ENCODE data around the gene ALDH1A3.
A peak's percentile ranks its signal among the peaks of the same experiment; 100 is the strongest.

ALDH1A3 gene

DNA sequence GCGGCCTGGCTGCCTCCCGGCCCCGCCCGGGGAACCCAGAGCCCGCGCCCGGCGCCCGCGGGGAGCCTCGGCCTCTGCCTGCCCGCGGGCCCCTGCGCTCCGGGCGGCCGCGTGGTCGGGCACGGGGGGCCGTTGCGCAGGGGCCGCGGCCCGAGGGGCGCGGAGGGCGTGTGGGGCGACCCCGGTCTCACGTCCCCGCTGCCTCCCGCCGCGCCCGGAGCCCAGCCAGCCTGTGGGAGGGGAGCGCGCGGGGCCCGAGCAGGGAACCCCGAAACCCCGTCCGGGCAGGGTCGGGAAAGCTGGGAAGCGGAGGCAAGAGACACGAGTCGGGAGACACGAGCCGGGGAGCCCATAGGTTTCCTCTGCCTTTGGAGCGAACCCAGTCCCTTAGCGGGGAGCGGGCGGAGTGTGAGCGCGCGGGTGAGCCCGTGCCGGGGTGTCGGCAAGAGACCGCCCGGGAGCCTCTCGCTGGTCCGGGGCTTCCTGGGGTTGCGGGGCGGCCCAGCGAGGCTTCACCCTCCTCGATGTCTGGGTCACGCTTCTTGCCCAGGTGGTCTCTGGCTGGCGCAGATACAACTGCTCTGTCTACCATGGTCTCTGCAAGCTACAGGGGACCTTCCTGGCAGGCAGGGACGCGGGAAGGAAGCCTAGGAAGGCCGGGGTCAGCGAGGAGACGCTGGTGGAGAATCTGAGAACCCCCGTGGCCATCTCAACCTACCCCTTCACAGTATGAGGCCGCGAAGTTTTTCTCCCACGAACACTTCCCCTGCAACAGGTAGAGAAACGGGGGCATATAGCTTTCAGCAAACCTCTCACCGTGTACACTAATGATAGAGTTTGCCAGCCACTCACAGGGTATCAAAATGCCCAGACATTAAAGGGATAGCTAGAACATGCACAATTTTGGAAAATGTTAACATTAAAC lies 40.1 kb downstream of the ALDH1A3 start:
- H3K9me3 ChIP-seq, result no peaks in the 10 kb centered on the region
- H3K4me2 ChIP-seq, result peak overlapping the region; percentile 86
- peak overlapping the region; percentile 71 for H3K9ac ChIP-seq
- no peak for TF ChIP-seq Cebpa-rat (IDR thresholded peaks at IDR 0.05)
- H3K27me3 ChIP-seq, result peaks cover 78% of the 10 kb centered on the region
- no peaks in the 10 kb centered on the region for H3K36me3 ChIP-seq
- H3K27ac ChIP-seq, result peak overlapping the region; percentile 65
- H3K4me1 ChIP-seq, result peaks cover 41% of the 10 kb centered on the region
- peaks cover 22% of the 10 kb centered on the region; the same call in 1 of the 2 replicates for H4K20me1 ChIP-seq
- H3K4me3 ChIP-seq, result peak overlapping the region; percentile 75

DNA sequence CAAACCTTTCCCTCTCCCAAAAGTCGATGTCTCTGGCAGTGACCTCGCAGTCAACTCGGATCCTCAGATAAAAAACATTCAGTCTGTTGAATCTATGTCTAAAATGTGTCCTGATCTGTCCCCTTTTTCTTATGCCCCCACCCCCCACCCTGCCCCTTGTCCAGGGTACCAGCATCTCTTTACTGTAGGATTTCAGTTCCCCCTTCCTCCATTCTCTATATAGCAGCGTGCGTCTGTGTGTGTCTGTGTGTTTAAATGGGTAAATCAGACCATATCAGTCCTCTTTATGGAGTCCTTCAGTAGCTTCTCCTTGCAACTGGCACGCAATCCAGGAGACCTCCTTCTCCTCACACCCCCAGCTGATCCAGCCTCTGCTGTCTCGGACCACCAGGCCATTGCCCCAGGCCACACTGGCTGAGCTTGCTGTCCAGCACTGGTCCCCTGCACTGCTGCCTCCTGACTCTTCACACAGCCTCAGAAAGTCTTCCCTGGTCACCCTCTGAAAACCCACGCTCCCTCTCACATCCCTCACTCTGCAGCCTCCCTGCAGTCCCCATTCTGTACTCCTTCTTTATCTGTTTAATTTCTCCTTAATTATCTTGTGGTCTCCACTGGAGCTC lies 41.0 kb downstream of the ALDH1A3 start:
- TF ChIP-seq Cebpa-rat (IDR thresholded peaks at IDR 0.05), result no peak
- Histone ChIP-seq H3K27me3 (peaks cover 76% of the 10 kb centered on the region), H3K9ac (no peak overlapping the region), H3K36me3 (no peaks in the 10 kb centered on the region), H3K4me3 (no peak overlapping the region), H4K20me1 (peaks cover 22% of the 10 kb centered on the region; the same call in 1 of the 2 replicates), H3K27ac (no peak overlapping the region), H3K4me2 (0 out of 2 replicates have a peak overlapping the region, but pooled peaks have one; percentile 86), H3K9me3 (no peaks in the 10 kb centered on the region), H3K4me1 (peaks cover 41% of the 10 kb centered on the region)

DNA sequence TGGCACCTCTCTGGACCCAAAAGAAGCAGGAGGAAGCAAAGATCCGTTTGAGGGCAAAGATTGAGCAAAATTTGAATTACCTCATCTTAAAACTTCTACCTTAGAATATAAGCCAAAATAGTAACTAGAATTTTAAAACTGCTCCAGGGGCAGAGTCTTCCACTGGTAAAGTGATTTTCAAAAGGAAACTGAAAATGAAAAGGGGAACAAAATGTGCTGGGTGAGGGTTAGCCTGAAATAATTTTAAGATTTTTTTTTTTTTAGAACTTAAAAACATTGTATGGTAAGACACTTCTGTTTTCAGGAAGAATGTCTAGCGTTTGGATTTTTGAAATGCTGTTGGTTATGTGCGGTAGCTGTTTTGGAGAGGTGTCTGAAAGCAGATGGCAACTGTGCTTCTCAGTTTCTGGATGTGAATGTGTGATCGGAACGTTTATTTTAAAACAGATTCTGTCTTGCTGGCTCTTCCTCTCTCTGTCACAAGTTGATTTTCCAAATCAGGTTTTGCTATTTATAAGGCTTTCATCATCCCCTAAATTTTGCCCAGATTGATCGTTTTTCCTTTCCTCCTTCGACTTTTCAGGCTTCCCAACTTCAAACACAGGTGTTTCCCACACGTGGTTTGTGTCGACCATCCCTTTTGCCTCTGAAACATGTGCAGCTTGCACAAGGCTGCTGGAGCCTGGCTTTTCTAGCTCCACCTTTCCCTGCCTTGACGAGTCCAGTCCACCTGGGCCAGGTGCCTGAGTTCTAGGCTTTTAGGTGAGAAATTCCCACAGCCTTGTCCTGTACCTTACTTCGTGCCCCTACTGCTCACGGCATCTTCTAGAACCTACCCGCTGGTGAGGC lies 42.8 kb downstream of the ALDH1A3 start:
- Histone ChIP-seq H3K27me3 (peaks cover 65% of the 10 kb centered on the region), H3K9ac (no peak overlapping the region), H3K9me3 (no peaks in the 10 kb centered on the region), H3K4me2 (peak overlapping the region; percentile 66), H3K4me3 (no peak overlapping the region), H3K27ac (no peak overlapping the region), H4K20me1 (peaks cover 22% of the 10 kb centered on the region; the same call in 1 of the 2 replicates), H3K4me1 (peaks cover 48% of the 10 kb centered on the region), H3K36me3 (no peaks in the 10 kb centered on the region)
- no peak for TF ChIP-seq Cebpa-rat (IDR thresholded peaks at IDR 0.05)

DNA sequence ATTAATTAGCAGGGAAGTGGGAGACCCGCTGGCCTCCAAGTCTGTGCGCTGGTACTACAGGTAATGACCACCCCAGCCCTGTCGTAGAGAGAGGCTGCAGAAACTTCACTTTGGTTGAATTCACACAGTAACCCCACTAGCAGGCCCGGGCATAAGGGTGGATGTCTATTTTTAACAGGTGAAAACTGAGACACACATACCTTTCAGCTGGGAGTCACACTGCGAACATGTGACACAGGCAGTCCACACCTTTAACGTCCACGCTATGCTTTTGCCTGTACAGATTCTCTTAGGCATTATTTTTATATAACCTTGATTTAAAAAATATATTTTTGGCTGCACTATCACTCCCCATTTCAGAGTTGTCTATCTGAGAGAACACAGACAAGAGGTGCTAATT lies 43.4 kb downstream of the ALDH1A3 start:
- no peak for TF ChIP-seq Cebpa-rat (IDR thresholded peaks at IDR 0.05)
- H3K4me2 ChIP-seq, result peak overlapping the region; percentile 66; the same call in 1 of the 2 replicates
- H3K4me1 ChIP-seq, result peaks cover 54% of the 10 kb centered on the region
- peaks cover 59% of the 10 kb centered on the region for H3K27me3 ChIP-seq
- H3K9me3 ChIP-seq, result no peaks in the 10 kb centered on the region
- H3K4me3 ChIP-seq, result no peak overlapping the region
- peaks cover 22% of the 10 kb centered on the region; the same call in 1 of the 2 replicates for H4K20me1 ChIP-seq
- no peak overlapping the region for H3K9ac ChIP-seq
- H3K27ac ChIP-seq, result no peak overlapping the region
- H3K36me3 ChIP-seq, result no peaks in the 10 kb centered on the region

DNA sequence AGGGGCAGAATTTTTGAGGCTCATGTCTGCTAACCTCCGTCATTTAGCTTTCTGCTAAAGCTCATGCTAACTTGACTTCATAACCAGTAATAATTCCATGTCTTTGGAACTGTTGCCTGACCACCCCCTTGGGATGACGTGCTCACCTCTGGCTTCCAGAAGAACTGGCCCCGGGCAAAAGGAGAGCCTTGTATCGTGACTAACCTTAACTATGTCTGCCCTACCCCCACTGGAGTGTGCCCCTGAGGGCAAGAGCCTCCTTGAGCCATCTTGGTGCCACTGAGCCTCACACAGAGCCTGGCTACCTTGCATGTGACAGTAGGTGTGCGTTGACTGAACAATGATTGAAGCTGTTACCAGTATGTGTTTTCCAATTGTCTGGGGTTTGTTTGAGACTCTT lies 44.3 kb downstream of the ALDH1A3 start:
- Histone ChIP-seq H3K9me3 (no peaks in the 10 kb centered on the region), H4K20me1 (peaks cover 17% of the 10 kb centered on the region; the same call in 1 of the 2 replicates), H3K9ac (no peak overlapping the region), H3K36me3 (no peaks in the 10 kb centered on the region), H3K27me3 (peaks cover 50% of the 10 kb centered on the region), H3K4me3 (no peak overlapping the region), H3K4me2 (peak overlapping the region; percentile 17; the same call in 1 of the 2 replicates), H3K27ac (no peak overlapping the region), H3K4me1 (peaks cover 54% of the 10 kb centered on the region)
- no peak for TF ChIP-seq Cebpa-rat (IDR thresholded peaks at IDR 0.05)

DNA sequence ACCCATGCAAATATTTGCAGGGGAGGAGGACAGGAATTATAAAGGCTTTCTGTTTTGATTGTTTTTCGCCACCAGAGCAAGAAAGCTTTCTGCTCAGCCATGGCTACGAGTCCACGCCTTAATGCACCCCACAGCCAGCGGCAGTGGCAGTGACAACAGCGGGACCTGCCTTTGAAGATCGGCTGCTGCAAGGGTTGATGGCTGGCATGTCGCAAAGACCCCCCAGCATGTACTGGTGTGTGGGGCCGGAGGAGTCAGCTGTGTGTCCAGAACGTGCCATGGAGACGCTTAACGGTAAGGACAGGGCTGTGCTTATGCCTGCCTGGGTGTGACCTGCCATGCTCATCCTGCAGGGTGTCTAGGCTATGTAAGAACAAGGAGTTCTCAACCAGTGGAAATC lies 44.8 kb downstream of the ALDH1A3 start:
- H3K4me2 ChIP-seq, result no peak overlapping the region
- no peak overlapping the region for H3K4me3 ChIP-seq
- H3K27me3 ChIP-seq, result peaks cover 45% of the 10 kb centered on the region
- H3K36me3 ChIP-seq, result no peaks in the 10 kb centered on the region
- H3K27ac ChIP-seq, result no peak overlapping the region
- TF ChIP-seq Cebpa-rat (IDR thresholded peaks at IDR 0.05), result no peak
- H4K20me1 ChIP-seq, result peaks cover 17% of the 10 kb centered on the region; the same call in 1 of the 2 replicates
- no peaks in the 10 kb centered on the region for H3K9me3 ChIP-seq
- H3K4me1 ChIP-seq, result peaks cover 58% of the 10 kb centered on the region
- no peak overlapping the region for H3K9ac ChIP-seq

DNA sequence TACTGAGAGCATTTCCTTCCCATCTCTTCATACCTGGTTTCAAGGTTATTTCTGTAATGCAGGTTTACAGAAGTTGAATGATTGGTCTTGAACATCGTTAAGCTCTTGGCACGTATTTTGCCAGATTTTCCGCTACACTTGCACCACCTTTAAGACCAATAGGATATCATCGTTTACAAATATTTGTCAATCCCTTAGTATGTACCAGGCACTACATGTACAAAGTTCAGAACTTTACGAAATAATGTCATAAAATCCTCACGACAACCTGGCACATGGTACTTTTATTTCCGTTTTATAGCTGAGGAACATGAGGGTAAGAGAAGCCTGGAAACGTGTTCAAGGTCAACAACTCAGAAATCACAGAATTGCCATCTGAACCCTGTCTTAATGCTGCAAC lies 45.8 kb downstream of the ALDH1A3 start:
- peaks cover 60% of the 10 kb centered on the region for H3K4me1 ChIP-seq
- H3K9me3 ChIP-seq, result no peaks in the 10 kb centered on the region
- no peak for TF ChIP-seq Cebpa-rat (IDR thresholded peaks at IDR 0.05)
- peaks cover 34% of the 10 kb centered on the region for H3K27me3 ChIP-seq
- H3K27ac ChIP-seq, result no peak overlapping the region
- H4K20me1 ChIP-seq, result peaks cover 9% of the 10 kb centered on the region; the same call in 1 of the 2 replicates
- no peaks in the 10 kb centered on the region for H3K36me3 ChIP-seq
- H3K4me2 ChIP-seq, result no peak overlapping the region
- H3K9ac ChIP-seq, result no peak overlapping the region
- H3K4me3 ChIP-seq, result no peak overlapping the region

DNA sequence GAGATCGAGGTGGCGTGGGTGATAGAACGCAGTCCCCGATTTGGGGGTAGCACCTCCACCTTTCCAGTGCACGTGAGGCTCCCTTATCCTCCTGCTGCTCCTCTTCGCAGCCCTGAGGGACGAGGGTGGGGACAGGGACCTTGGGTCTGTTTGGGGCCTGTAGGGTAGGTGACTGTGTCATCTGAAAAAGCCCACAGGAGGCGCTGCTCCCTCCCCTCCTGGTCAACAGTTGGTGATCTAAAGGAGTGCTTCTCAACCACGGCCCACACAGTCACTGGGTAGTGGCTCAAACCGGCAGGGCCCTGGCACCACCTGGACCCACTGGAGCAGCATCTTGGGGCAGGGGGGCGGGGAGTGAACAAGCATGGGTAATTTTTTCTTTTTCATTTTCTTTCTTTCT lies 46.6 kb downstream of the ALDH1A3 start:
- Histone ChIP-seq H3K4me3 (no peak overlapping the region), H3K4me2 (no peak overlapping the region), H3K4me1 (peaks cover 68% of the 10 kb centered on the region), H3K27me3 (peaks cover 27% of the 10 kb centered on the region), H4K20me1 (peaks cover 3% of the 10 kb centered on the region; the same call in 1 of the 2 replicates), H3K36me3 (no peaks in the 10 kb centered on the region), H3K9ac (no peak overlapping the region), H3K27ac (no peak overlapping the region), H3K9me3 (no peaks in the 10 kb centered on the region)
- TF ChIP-seq Cebpa-rat (IDR thresholded peaks at IDR 0.05), result no peak

DNA sequence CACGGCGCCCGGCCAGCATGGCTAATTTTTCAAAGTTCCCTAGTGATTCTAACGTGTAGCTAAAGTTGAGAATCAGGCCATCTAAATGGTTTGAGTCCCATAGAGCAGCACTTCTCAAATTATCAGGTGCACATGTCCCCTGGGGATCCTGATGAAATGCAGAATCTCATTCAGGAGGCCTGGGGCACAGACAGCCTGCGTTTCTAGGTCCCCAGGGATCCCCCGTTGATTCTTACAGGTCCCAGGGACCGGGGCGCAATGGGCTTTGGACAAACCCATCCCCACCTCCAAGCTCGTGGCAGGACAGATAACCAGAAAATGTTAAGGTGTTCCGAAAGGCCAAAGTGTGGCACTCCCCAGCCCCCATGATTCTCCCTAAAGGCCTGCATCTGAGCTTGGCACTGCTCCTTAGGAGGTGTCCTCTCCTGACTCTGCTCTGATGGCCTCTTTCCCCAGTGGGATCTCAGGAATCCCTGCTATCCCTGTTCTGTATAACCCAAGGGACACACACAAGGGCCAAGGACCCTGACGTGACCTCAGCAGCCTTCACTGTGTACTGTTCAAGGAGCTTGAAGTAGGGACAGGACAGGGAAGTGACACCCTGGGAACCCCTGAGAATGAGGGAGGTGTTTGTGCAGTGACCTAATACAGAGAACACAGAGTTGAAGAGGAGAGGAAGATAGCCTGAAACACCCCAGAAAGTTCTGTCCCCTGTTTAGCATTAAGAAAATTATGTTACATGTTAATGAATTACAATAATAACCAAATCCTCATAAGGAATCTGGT lies 47.5 kb downstream of the ALDH1A3 start:
- H3K27ac ChIP-seq, result no peak overlapping the region

More for the DNA sequence above, 47.5 kb downstream of the ALDH1A3 start:
- no peaks in the 10 kb centered on the region for H4K20me1 ChIP-seq
- H3K9me3 ChIP-seq, result no peaks in the 10 kb centered on the region
- peak overlapping the region; percentile 44 for H3K4me2 ChIP-seq
- no peaks in the 10 kb centered on the region for H3K36me3 ChIP-seq
- TF ChIP-seq Cebpa-rat (IDR thresholded peaks at IDR 0.05), result no peak
- H3K27me3 ChIP-seq, result peaks cover 18% of the 10 kb centered on the region
- H3K9ac ChIP-seq, result no peak overlapping the region
- H3K4me3 ChIP-seq, result no peak overlapping the region
- peaks cover 74% of the 10 kb centered on the region for H3K4me1 ChIP-seq
